Measurements from ENCODE around the gene SPO11.

Gene SPO11

GRCh38 chr20:57391439-57392301 lies 62.1 kb downstream of the SPO11 start:
- DNase-seq (ENCODE audit: low read depth): no peak

- DNase-seq (ENCODE audit: low read depth): no peak
Measured at GRCh38 chr20:57392512-57393271, 63.1 kb downstream of the SPO11 start.
